DND-41 (cell line): ENCODE data around the gene GNAO1.

Experiments used
- EZH2 ChIP-seq: IDR thresholded peaks from 3 replicates; pipeline ENCODE4 v1.6.1; 2012; ENCODE audit warnings: borderline replicate concordance, low read depth, mild to moderate bottlenecking, moderate library complexity, low read length, inconsistent platforms; ENCODE audit not compliant: severe bottlenecking
- TF ChIP-seq, protein P1 (sequence below): IDR thresholded peaks from 2 replicates; pipeline ENCODE4 v1.5.1; 2012; ENCODE audit warnings: borderline replicate concordance, low read length, moderate library complexity, mild to moderate bottlenecking; ENCODE audit not compliant: poor library complexity, severe bottlenecking; ENCODE audit errors: extremely low read depth

DNA sequence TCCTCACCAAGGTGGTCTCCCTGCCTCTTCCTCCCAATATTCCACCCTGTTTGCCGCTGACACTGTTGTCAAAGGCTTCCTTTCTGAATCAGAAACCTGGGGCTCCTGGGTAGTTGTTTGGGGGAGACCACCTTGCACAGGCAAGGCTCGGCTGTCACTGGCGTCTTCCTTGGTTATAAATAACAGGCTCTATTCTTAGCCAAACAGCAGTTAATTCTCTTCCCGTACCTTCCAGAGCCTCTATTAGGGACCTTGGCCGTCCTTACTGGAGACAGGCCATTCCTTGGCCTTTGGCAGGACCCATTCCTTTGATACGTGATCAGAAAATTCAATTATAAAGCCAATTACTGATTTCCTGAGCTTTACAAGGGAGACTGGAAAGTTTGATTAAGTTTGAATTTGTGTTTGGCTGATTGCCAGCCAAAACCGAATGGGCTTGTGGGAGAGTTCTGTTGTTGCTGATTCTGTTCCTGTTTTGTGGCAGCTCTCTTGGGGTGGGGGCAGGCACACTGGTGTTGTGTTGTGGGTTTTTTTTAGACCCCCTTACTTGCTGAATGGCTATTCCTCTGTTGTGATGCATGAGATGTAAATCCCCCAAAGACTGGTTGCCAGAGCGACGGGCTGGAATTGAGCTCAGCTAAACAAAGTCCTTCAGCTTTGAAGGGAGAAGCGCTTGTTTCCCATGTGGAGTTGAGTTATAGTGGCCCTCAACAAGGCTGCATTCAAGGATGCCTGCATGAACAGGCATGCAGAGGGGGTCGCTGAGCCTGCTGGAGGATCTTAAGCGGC is 104.6 kb downstream of the GNAO1 start:
- TF ChIP-seq, protein P1, sequence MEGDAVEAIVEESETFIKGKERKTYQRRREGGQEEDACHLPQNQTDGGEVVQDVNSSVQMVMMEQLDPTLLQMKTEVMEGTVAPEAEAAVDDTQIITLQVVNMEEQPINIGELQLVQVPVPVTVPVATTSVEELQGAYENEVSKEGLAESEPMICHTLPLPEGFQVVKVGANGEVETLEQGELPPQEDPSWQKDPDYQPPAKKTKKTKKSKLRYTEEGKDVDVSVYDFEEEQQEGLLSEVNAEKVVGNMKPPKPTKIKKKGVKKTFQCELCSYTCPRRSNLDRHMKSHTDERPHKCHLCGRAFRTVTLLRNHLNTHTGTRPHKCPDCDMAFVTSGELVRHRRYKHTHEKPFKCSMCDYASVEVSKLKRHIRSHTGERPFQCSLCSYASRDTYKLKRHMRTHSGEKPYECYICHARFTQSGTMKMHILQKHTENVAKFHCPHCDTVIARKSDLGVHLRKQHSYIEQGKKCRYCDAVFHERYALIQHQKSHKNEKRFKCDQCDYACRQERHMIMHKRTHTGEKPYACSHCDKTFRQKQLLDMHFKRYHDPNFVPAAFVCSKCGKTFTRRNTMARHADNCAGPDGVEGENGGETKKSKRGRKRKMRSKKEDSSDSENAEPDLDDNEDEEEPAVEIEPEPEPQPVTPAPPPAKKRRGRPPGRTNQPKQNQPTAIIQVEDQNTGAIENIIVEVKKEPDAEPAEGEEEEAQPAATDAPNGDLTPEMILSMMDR, result no peak
- TF ChIP-seq EZH2, result no peak
